OCI-LY7 (cell line): ENCODE results near the gene INA. TPM values are rescaled to one million over a fixed set of nuclear protein-coding genes. Genes with fewer than 3 reads are reported as not detected.

Experiments used
- BruUV-seq: library from RNA; stranded (reverse); fragments of 400-500 nt; replicated peaks from 2 replicates; lab custom pipeline; 2021; lab: Mats Ljungman, UMichigan
- CTCF ChIA-PET: fragments of 300-600 bp; sonication (Branson Sonifier 250); formaldehyde crosslinking; loops from one replicate; lab custom pipeline; 2022; ENCODE audit warnings: antibody characterized with exemption; ENCODE audit not compliant: unreplicated experiment; lab: Charles Lee
- POLR2A ChIA-PET: fragments of 300-600 bp; sonication (Branson Sonifier 250); formaldehyde crosslinking; loops from one replicate; lab custom pipeline; 2022; ENCODE audit warnings: antibody characterized with exemption; lab: Charles Lee
- DNase-seq: peaks from one replicate; pipeline ENCODE4 v3.0.0-alpha.2; 2015; ENCODE audit warnings: low spot score
- H2AFZ ChIP-seq: fragments of 200-600 bp; sonication (generic), shearing (Covaris generic); 2 replicates; pipeline ENCODE4 v1.6.1; 2014; ENCODE audit warnings: mild to moderate bottlenecking, antibody characterized with exemption, low read length, moderate library complexity
- H3K27ac ChIP-seq: fragments of 200-600 bp; sonication (generic); 2 replicates; pipeline ENCODE4 v1.5.1; 2014; ENCODE audit warnings: mixed run types, low read depth, mild to moderate bottlenecking, moderate library complexity, low read length, inconsistent platforms; ENCODE audit not compliant: poor library complexity, severe bottlenecking
- H3K36me3 ChIP-seq: fragments of 200-600 bp; sonication (generic); 2 replicates; pipeline ENCODE4 v1.6.1; 2014; ENCODE audit warnings: mild to moderate bottlenecking, antibody characterized with exemption, low read length, moderate library complexity, mixed read lengths; ENCODE audit not compliant: insufficient read depth
- H3K4me1 ChIP-seq: fragments of 200-600 bp; sonication (generic); 2 replicates; pipeline ENCODE4 v1.5.1; 2014; ENCODE audit warnings: mild to moderate bottlenecking, low read length; ENCODE audit not compliant: insufficient read depth, poor library complexity, severe bottlenecking
- H3K4me2 ChIP-seq: fragments of 200-600 bp; sonication (generic); 2 replicates; pipeline ENCODE4 v1.6.1; 2014; ENCODE audit warnings: mild to moderate bottlenecking, low read length
- H3K4me3 ChIP-seq: fragments of 200-600 bp; sonication (generic); 2 replicates; pipeline ENCODE4 v1.5.1; 2014; ENCODE audit warnings: mild to moderate bottlenecking, low read depth, low read length; ENCODE audit not compliant: poor library complexity, severe bottlenecking
- H3K79me2 ChIP-seq: fragments of 200-600 bp; sonication (generic); 2 replicates; pipeline ENCODE4 v1.6.1; 2016; ENCODE audit warnings: low read depth, mild to moderate bottlenecking, low read length, moderate library complexity, mixed read lengths; ENCODE audit not compliant: insufficient read depth
- H3K9me2 ChIP-seq: fragments of 200-600 bp; sonication (generic); 2 replicates; pipeline ENCODE4 v1.6.1; 2016; ENCODE audit warnings: mild to moderate bottlenecking, low read length, mixed read lengths; ENCODE audit not compliant: insufficient read depth
- H3K9me3 ChIP-seq: fragments of 200-600 bp; sonication (generic); 2 replicates; pipeline ENCODE4 v1.6.1; 2014; ENCODE audit warnings: mild to moderate bottlenecking, mixed run types, low read length, mixed read lengths
- H4K20me1 ChIP-seq: fragments of 200-600 bp; sonication (generic); 2 replicates; pipeline ENCODE4 v1.6.1; 2014; ENCODE audit warnings: mild to moderate bottlenecking, antibody characterized with exemption, low read length, moderate library complexity, mixed read lengths; ENCODE audit not compliant: insufficient read depth
- EZH2phosphoT487 ChIP-seq: fragments of 200-600 bp; sonication (generic); IDR thresholded peaks from 2 replicates; pipeline ENCODE4 v1.6.1; 2018; ENCODE audit warnings: low read depth, borderline replicate concordance, mild to moderate bottlenecking, mixed run types, antibody characterized with exemption, low read length, moderate library complexity, mixed read lengths
- intact Hi-C: fragments of 100-400 bp; cut with micrococcal nuclease; formaldehyde crosslinking; loops from one replicate; pipeline ENCODE4 v1.10.0; 2022; ENCODE audit not compliant: unreplicated experiment
- total RNA-seq, 2 experiments: library from RNA; depleted of rRNA in 1 of 2; stranded (reverse); fragments of >200 nt in 1 of 2; shearing (Covaris generic) in 1 of 2; gene quantifications; 2 replicates each; pipeline ENCODE4 v1.2.3, GENCODE V29; 2014 to 2022
- TF ChIP-seq, protein P1 (sequence below): fragments of 200-600 bp; sonication (generic); conservative IDR thresholded peaks from 2 replicates; pipeline ENCODE4 v1.5.1; 2014; ENCODE audit warnings: mild to moderate bottlenecking, antibody characterized with exemption, low read length, moderate library complexity, mixed read lengths

The INA gene
- total RNA-seq, 2 experiments from 2014 or later = not detected

DNA sequence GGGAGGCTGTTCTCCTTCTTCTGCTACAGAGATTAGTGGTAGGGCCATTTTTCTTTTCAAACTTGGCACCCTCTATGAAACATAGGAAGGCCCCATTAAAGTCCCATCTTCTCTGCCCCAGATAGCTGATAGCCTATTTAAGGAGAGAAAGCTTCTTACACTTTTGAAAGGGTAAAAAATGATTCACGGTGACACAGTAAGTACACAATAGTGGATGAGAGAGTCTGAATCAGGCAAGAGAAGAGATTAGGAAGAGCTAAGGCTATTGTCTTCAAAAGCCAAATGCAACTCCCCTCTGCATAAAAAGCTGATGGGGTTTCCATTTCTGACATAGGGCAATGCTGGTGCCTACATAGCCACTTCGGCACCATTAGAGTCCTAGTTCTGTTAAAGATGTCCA, 3.6 kb downstream of the INA start:
- no peak for TF ChIP-seq EZH2phosphoT487
- TF ChIP-seq, protein P1, sequence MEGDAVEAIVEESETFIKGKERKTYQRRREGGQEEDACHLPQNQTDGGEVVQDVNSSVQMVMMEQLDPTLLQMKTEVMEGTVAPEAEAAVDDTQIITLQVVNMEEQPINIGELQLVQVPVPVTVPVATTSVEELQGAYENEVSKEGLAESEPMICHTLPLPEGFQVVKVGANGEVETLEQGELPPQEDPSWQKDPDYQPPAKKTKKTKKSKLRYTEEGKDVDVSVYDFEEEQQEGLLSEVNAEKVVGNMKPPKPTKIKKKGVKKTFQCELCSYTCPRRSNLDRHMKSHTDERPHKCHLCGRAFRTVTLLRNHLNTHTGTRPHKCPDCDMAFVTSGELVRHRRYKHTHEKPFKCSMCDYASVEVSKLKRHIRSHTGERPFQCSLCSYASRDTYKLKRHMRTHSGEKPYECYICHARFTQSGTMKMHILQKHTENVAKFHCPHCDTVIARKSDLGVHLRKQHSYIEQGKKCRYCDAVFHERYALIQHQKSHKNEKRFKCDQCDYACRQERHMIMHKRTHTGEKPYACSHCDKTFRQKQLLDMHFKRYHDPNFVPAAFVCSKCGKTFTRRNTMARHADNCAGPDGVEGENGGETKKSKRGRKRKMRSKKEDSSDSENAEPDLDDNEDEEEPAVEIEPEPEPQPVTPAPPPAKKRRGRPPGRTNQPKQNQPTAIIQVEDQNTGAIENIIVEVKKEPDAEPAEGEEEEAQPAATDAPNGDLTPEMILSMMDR = no peak
- Histone ChIP-seq H4K20me1 (no peaks in the 10 kb centered on the region), H3K4me1 (no peaks in the 10 kb centered on the region), H3K27ac (no peak overlapping the region), H3K9me2 (no peaks in the 10 kb centered on the region), H2AFZ (no peak overlapping the region), H3K9me3 (no peaks in the 10 kb centered on the region), H3K36me3 (no peaks in the 10 kb centered on the region), H3K4me3 (no peak overlapping the region), H3K4me2 (no peak overlapping the region), H3K79me2 (no peaks in the 10 kb centered on the region)
- intact Hi-C loops = no loop called here
- CTCF ChIA-PET = no interaction called here
- POLR2A ChIA-PET = interaction anchor here (0.9 kb wide), 1 partner anchor 300 kb away, joined by 4 read pairs; no protein-coding TSS in a partner anchor
- no peak for DNase-seq
- BruUV-seq = no TSS peak

DNA sequence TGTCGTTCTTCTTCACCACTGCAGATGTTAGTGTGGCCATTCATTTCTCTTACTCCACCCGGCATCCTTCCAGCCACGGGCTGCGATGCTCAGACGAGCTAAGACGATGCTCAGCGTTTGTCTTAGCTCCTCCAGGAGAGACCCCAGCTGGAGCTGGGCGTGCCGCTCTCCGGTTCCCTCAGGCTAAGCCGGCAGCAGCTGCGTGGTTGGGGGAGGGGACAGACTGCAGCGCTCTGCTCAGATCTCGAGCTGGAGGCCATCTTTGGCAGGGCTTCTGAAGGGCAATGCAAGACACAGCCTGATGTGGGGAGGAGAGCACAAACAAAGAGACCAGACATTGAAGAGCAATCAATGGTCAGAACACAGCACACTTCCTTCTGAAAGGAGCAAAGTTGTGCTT, 4.8 kb downstream of the INA start:
- H3K79me2 ChIP-seq = no peaks in the 10 kb centered on the region
- no peak overlapping the region for H3K4me2 ChIP-seq
- no peaks in the 10 kb centered on the region for H3K9me2 ChIP-seq
- no peaks in the 10 kb centered on the region for H3K9me3 ChIP-seq
- ChIA-PET POLR2A (interaction anchor here (0.7 to 1.1 kb wide), 2 partner anchors 13 to 14 kb away, joined by 3 to 4 read pairs; no protein-coding TSS in a partner anchor), CTCF (no interaction called here)
- no peaks in the 10 kb centered on the region for H4K20me1 ChIP-seq
- H3K27ac ChIP-seq = no peak overlapping the region
- BruUV-seq = no TSS peak
- no peak overlapping the region for H2AFZ ChIP-seq
- TF ChIP-seq, protein P1 = no peak
- no peak for TF ChIP-seq EZH2phosphoT487
- H3K4me3 ChIP-seq = no peak overlapping the region
- H3K36me3 ChIP-seq = no peaks in the 10 kb centered on the region
- intact Hi-C loops = no loop called here
- no peak for DNase-seq
- H3K4me1 ChIP-seq = no peaks in the 10 kb centered on the region

DNA sequence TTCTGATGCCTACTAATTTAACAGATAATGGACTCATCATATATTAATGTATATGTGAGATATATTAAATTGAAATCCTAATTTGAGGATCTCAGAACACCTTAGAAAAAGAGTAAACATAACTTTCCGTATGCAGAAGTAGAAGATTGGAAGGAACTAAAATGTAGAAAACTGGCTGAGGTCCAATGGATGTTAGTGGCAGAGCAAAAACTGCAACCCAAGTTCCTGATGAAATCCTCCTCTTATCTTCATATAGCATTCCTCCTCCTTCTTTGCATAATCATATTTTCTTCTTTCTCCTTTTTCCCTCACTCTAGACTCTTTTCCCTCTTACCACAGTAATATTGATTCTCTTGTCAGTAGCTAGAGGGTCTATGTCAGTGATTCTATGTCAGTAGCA, 6.0 kb downstream of the INA start:
- Histone ChIP-seq H3K79me2 (no peaks in the 10 kb centered on the region), H3K4me3 (no peak overlapping the region), H3K9me3 (no peaks in the 10 kb centered on the region), H3K9me2 (no peaks in the 10 kb centered on the region), H2AFZ (no peak overlapping the region), H4K20me1 (no peaks in the 10 kb centered on the region), H3K4me2 (no peak overlapping the region), H3K4me1 (no peaks in the 10 kb centered on the region), H3K27ac (no peak overlapping the region), H3K36me3 (no peaks in the 10 kb centered on the region)
- intact Hi-C loops = no loop called here
- TF ChIP-seq EZH2phosphoT487 = no peak
- TF ChIP-seq, protein P1 = no peak
- ChIA-PET CTCF (no interaction called here), POLR2A (no interaction called here)
- DNase-seq = no peak
- no TSS peak for BruUV-seq
